Heart right ventricle (tissue), 16 donors: ENCODE measurements around the gene PPP1R27. TPM values are rescaled to one million over a fixed set of nuclear protein-coding genes. Genes with fewer than 3 reads are reported as not detected.

Experiments used
- ATAC-seq, 8 donors: fragments of 200-7000 bp; cut with Tn5 transposase; one replicate each; pipeline ENCODE4 v1.9.1; 2020; ENCODE audit warnings: mild to moderate bottlenecking in 8 of 8, moderate library complexity in 8 of 8, moderate number of reproducible peaks in 1 of 8
- DNase-seq, 2 donors: peaks; one replicate each; pipeline ENCODE4 v3.0.0-alpha.2; 2020
- H3K27ac ChIP-seq, 10 donors: fragments of 200-600 bp; sonication (generic) in 2 of 10; one replicate each; pipeline versions ENCODE4 v1.5.0 to v1.8.0; 2020 to 2022; ENCODE audit warnings: mild to moderate bottlenecking in 3 of 10
- H3K27me3 ChIP-seq, 7 donors: fragments of 200-600 bp; one replicate each; pipeline ENCODE4 v1.8.0; 2021 to 2022; ENCODE audit warnings: mild to moderate bottlenecking in 2 of 7
- H3K36me3 ChIP-seq, 9 donors: fragments of 200-600 bp; sonication (generic) in 1 of 9; one replicate each; pipeline versions ENCODE4 v1.5.0 to v1.8.0; 2020 to 2022; ENCODE audit warnings: mild to moderate bottlenecking in 2 of 9
- H3K4me1 ChIP-seq, 9 donors: fragments of 200-600 bp; sonication (generic) in 1 of 9; one replicate each; pipeline versions ENCODE4 v1.5.0 to v1.8.0; 2020 to 2022; ENCODE audit warnings: mild to moderate bottlenecking in 4 of 9
- H3K4me3 ChIP-seq, 10 donors: fragments of 200-600 bp; sonication (generic) in 2 of 10; one replicate each; pipeline versions ENCODE4 v1.5.0 to v1.8.0; 2020 to 2022; ENCODE audit warnings: mild to moderate bottlenecking in 7 of 10, moderate library complexity in 2 of 10
- H3K9me3 ChIP-seq, 11 donors: fragments of 200-600 bp in 10 of 11; sonication (generic) in 2 of 11; one replicate each; pipeline versions ENCODE4 v1.5.0 to v1.8.0; 2013 to 2022; ENCODE audit warnings: mild to moderate bottlenecking in 2 of 11, control low read depth in 1 of 11, moderate library complexity in 1 of 11
- WGBS, 2 donors: extraction: QIAGEN DNeasy Blood & Tissue Kit; methylation state at CpG; one replicate each; pipeline ENCODE4 v1.1.7; 2013; ENCODE audit warnings: inconsistent platforms in 1 of 2; 5-methylcytosine and 5-hydroxymethylcytosine counted together
- intact Hi-C, 10 donors: fragments of 100-400 bp; cut with DNase I; formaldehyde crosslinking; loops; one replicate each; pipeline versions ENCODE4 v1.11.1 to v1.14.2; 2022
- polyA plus RNA-seq, 2 donors: library from polyadenylated mRNA; stranded (reverse); fragments of 200-250 nt; gene quantifications; one replicate each; pipeline ENCODE4 v1.2.3, GENCODE V29; 2013
- total RNA-seq, 10 donors: library from RNA; stranded (reverse); fragmentation: NEBNext Ultra II Directional in 3 of 10; extraction: Animal tissue kit (Norgen Biotek cat#: 25700) in 3 of 10; gene quantifications; one replicate each; pipeline versions ENCODE4 v1.2.1 to v1.2.4, GENCODE V29; 2021 to 2023
- TF ChIP-seq, protein P1 (sequence below), 9 donors: fragments of 200-600 bp; sonication (generic) in 2 of 9; IDR thresholded peaks; one replicate each; pipeline versions ENCODE4 v1.5.0 to v1.8.0; 2021 to 2022; ENCODE audit warnings: antibody characterized with exemption in 9 of 9, mild to moderate bottlenecking in 5 of 9, moderate library complexity in 1 of 9
- donor health status: Arrhythmogenic right ventricular cardiomyopathy.
- donor health status: ischemic (EF 13 %, LVEDD 7.1; RV severe dilation, severe dysfunction).
- donor health status: healthy with polysubstance abuse.
- donor health status: DM: no; HTN: yes; CAD: no.
- donor health status: DM: no; HTN: no; CAD: no.
- donor health status: ischemic (EF 25% LVEDD 6.9; RV normal size, moderate dysfunction).
- donor health status: ischemic (EF 25% LVEDD 5.7; RV mildly dilated, moderate dysfunction).
- donor health status: healthy.
- donor health status: DM: yes; HTN: yes; CAD: no.
- donor health status: Ischemic cardiomyopathy.
- donor health status: ischemic (EF 35%, LVEDD 5.7; RV mildly dilated, moderate dysfunction).
- donor health status: nonischemic (EF 11% LVEDD 7.7; RV severe dilation, severe dysfunction).
- donor health status: DM: yes; HTN: yes; CAD: no.
- donor health status: PGD.
- donor health status: ischemic (EF 29% LVEDD 5.4; RV normal size, mild dysfunction).
- donor health status: nonischemic (EF 23%, LVEDD 6.1; RV moderate dilation, normal function).

The PPP1R27 gene
- total and polyA plus RNA-seq, 12 donors, result 0.14 to 0.31 TPM; not detected in 10

DNA sequence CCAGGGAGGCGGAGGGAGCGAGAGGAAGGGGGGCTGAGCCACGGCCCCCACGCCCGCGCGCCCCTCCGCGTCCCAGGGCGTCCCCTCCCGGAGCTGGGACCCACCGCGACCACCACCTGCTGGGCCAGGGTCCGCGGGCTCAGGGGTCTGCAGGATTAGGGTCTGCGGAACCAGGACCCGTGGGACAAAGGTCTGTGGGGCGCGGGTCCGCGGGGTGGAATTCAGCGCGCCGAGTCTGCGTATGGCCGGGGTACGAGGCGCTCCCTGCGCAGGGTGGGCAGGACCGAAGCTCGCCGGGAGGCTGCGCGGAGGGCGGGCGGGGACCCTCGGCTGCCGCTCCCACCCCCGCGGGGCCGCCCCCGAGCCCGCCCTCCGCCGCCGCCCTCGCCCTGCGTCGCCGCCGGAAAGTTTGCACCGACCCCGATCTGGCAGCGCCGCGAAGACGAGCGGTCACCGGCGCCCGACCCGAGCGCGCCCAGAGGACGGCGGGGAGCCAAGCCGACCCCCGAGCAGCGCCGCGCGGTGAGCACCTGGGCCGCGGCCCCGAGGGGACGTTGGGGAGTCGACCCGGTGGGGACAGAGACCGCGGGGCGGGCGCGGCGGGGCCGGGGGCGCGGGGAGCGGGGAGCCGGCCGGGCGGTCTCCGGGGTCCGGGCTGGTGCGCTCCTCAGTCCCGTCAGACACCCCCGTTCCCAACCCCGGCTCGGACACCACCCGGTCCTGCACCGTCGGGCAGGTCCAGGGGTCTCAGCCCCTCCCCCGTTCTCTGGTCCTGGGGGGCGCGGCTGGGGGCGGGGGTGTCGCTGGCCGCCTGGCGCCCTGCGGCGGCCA lies 30.9 kb downstream of the PPP1R27 start, which contains the start of gene GCGR:
GCGR (plus strand) TSS at position 423 of the 831 bp plus-strand sequence. CDS start 4,869 bp downstream, outside the sequence.
- H3K4me1 ChIP-seq, result peaks cover 0 to 18% (median 9%) of the 10 kb centered on the region in 9 donors
- peaks cover 34 to 87% (median 80%) of the 10 kb centered on the region in 7 donors for H3K27me3 ChIP-seq
- ATAC-seq (no peak), DNase-seq (no peak)
- WGBS, 2 donors, result 1% methylated on average over 72 to 110 of the region's 110 CpGs
- H3K36me3 ChIP-seq, result no peaks in the 10 kb centered on the region
- no peaks in the 10 kb centered on the region for H3K9me3 ChIP-seq
- peak within 1 kb of the TSS in 4 of 10 donors; percentile 5 to 16 (median 9) for H3K4me3 ChIP-seq
- intact Hi-C loops, result no loop called here
- H3K27ac ChIP-seq, result no peak within 1 kb of the TSS
- TF ChIP-seq, protein P1, sequence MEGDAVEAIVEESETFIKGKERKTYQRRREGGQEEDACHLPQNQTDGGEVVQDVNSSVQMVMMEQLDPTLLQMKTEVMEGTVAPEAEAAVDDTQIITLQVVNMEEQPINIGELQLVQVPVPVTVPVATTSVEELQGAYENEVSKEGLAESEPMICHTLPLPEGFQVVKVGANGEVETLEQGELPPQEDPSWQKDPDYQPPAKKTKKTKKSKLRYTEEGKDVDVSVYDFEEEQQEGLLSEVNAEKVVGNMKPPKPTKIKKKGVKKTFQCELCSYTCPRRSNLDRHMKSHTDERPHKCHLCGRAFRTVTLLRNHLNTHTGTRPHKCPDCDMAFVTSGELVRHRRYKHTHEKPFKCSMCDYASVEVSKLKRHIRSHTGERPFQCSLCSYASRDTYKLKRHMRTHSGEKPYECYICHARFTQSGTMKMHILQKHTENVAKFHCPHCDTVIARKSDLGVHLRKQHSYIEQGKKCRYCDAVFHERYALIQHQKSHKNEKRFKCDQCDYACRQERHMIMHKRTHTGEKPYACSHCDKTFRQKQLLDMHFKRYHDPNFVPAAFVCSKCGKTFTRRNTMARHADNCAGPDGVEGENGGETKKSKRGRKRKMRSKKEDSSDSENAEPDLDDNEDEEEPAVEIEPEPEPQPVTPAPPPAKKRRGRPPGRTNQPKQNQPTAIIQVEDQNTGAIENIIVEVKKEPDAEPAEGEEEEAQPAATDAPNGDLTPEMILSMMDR (IDR thresholded peaks at IDR 0.05), result no peak

DNA sequence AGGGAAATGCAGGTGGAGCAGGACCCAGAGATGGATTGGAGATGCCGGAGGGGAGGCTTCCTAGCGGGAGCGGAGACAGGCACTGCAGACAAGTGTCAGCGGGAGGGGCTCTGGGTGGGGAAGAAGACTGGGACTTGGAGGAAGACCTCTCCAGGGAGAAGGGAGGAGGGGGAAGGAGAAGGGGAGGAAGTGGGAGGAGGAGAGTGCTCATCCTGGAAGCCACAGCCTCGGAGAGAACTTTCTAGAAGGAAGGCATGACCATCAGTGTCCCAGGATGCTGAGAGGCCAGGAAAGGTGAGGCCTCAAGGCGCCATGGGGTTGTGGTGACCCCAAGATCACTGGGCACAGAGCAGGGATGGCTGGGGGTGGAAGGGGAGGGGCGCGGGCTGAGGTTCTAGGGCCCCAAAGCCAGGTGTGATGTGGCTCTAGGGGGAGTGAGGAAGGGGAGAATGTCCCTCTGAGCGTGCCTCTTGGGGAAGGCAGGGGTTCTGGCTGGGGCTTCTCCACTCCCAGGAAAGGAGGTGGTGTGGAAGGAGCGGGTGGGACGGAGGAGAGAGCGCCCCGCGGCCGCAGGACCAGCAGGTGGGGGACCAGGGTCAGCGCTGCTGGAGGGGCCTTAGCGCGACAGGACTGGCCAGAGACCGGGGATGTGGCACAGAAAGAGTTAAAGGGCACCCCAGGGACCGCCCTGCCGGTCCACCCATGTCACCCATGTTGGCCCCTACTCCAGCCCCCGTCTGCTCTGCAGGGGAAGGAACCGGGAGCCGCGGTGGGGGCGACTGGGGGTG lies 31.8 kb downstream of the PPP1R27 start:
- Histone ChIP-seq H3K4me3 (no peak overlapping the region), H3K4me1 (peaks cover 0 to 18% (median 9%) of the 10 kb centered on the region in 9 donors), H3K36me3 (no peaks in the 10 kb centered on the region), H3K9me3 (no peaks in the 10 kb centered on the region), H3K27ac (no peak overlapping the region), H3K27me3 (peaks cover 34 to 84% (median 78%) of the 10 kb centered on the region in 7 donors)
- 24 to 28% methylated on average over 26 of the region's 26 CpGs for WGBS, 2 donors
- no peak for DNase-seq
- no peak for ATAC-seq
- TF ChIP-seq, protein P1 (IDR thresholded peaks at IDR 0.05), result no peak
- intact Hi-C loops, result no loop called here

DNA sequence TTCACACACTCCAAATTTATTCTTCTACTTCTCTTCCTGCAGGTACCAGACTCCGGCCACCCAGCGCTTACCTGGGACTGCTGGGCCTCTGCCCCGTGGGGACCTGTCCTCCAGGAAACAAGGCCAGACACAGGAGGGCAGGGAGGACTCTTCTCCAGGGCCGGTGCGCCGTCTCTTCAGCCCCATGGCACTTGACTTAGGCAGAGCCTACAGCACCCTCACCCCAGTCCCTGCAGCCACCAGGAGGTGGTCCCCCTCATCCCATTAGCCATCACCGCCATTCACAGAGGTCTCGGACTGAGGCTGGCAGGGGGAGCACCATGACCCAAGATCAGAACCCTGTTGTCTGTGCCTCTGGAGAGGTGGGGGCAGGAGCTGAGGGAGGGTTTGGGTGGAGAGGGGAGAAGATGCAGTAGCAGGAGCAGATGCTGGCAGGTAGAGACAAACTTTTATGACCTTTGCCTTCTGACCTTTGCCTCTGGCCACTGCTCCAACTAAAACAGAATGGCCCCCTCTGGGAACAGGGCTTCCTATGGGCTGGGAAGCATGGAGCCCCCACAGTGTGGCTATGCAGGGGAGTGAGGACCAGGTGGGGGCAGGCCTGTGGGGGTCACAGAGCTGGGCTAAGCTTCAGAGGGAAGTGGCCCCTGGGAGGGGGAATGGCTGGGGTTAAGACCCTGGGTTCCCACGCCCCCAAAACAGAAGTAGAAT lies 32.6 kb downstream of the PPP1R27 start:
- TF ChIP-seq, protein P1 (IDR thresholded peaks at IDR 0.05), result no peak
- H3K4me1 ChIP-seq, result peaks cover 0 to 18% (median 9%) of the 10 kb centered on the region in 9 donors
- intact Hi-C loops, result no loop called here
- no peaks in the 10 kb centered on the region for H3K36me3 ChIP-seq
- WGBS, 2 donors, result 81 to 84% methylated on average over 9 of the region's 9 CpGs
- H3K27me3 ChIP-seq, result peaks cover 31 to 76% (median 70%) of the 10 kb centered on the region in 7 donors
- H3K27ac ChIP-seq, result no peak overlapping the region
- H3K4me3 ChIP-seq, result no peak overlapping the region
- ATAC-seq (no peak), DNase-seq (no peak)
- H3K9me3 ChIP-seq, result no peaks in the 10 kb centered on the region

DNA sequence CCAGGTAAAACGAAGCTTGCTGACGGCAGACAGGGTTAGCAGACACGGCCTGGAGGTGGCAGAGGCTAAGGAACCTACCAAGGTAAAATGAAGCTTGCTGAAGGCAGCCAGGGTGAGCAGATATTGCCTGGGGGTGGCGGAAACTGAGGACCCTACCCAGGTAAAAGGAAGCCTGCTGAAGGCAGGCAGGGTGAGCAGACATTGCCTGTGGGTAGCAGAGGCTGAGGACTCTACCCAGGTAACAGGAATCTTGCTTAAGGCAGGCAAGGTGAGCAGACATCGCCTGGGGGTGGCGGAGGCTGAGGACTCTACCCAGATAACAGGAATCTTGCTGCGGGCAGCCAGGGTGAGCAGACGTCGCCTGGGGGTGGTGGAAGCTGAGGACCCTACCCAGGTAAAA lies 33.5 kb downstream of the PPP1R27 start:
- H3K9me3 ChIP-seq, result no peaks in the 10 kb centered on the region
- DNase-seq, result no peak
- intact Hi-C loops, result no loop called here
- H3K27me3 ChIP-seq, result peaks cover 29 to 67% (median 62%) of the 10 kb centered on the region in 7 donors
- no peak overlapping the region for H3K4me3 ChIP-seq
- TF ChIP-seq, protein P1 (IDR thresholded peaks at IDR 0.05), result no peak
- ATAC-seq, result no peak
- WGBS, 2 donors, result 85 to 89% methylated on average over 9 of the region's 9 CpGs
- H3K27ac ChIP-seq, result no peak overlapping the region
- H3K36me3 ChIP-seq, result no peaks in the 10 kb centered on the region
- H3K4me1 ChIP-seq, result peaks cover 0 to 18% (median 9%) of the 10 kb centered on the region in 9 donors
